KG1 (cell line): Measurements from ENCODE around the gene NFATC3.

Experiments used
- DNase-seq: peaks from one replicate; lab custom pipeline; 2025; lab: John Stamatoyannopoulos, UW

Gene NFATC3

DNA sequence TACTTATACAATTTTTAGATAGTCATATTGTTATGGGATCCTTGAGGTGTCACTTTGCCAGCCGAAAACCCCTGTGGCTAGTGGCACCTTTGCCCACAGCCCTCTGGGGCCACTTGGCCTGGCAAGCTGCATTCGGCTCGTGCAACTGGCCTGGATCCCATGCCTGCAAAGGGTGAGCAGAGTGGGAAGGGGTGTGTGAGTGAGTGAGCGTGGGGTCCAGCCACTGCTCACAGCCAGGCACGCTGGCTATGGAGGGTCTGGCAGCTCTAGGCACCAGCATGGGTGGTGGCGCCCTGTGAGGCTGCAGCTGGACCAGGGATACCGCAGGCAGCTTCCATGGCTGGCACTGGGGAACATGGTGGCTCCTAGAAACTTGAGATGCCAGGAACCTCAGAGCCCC is 101.7 kb downstream of the NFATC3 start:
- DNase-seq: no peak

DNA sequence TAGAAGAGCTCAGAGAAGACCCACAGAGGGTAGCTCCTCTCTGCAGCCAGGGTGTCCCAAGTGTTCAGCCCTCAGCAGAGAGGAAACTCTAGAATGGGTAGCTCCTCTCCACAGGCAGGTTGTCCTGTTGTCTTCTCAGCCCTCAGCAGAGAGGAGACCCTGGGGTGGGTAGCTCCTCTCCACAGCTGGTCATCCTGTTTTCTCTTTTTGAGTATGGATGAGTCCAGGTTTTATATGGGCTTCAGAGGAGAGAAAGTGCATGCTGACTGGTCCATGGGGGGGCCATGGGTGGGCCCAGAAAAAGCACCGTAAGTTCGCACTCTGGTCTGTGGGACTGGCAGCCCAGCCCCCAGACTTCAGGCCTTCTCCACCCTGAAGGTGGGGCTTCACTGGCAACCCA is 102.3 kb downstream of the NFATC3 start:
- no peak for DNase-seq

DNA sequence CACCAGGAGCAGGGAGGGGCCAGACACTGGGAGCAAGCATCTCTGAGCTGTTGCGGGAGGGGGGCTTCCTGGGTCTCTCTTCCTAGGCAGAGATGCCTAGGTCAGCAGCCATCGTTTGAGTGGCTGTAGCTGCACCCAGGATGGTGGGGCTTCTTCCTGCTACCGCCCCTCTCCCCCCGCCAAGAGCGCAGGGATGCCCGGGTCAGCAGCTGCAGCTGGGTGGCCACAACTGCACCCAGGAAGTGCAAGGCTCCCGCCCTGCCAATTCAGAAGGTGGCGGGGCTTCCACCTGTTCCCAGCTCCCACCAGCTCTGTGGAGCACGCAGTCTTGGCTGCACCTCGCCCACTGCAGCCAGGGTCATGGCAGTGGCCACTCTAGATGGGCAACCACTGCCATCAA is 103.0 kb downstream of the NFATC3 start:
- DNase-seq: no peak

DNA sequence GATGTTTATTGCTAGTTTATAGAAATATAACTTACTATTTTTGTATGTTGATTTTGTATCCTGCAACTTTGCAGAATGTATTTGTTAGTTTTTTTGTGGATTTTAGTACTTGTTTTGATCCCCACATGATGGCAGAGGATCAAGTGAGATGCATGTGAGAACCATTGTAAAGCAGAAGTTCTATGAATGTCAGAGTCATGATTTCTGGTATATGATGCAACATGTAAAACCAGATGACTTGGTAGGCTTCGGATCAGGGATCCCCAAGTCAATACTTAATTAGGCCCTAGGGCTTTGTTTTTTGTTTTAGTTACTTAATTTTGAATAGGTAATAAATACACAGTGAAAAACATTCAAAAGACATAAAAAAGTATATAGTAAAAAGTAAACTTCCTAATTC is 104.9 kb downstream of the NFATC3 start:
- no peak for DNase-seq

DNA sequence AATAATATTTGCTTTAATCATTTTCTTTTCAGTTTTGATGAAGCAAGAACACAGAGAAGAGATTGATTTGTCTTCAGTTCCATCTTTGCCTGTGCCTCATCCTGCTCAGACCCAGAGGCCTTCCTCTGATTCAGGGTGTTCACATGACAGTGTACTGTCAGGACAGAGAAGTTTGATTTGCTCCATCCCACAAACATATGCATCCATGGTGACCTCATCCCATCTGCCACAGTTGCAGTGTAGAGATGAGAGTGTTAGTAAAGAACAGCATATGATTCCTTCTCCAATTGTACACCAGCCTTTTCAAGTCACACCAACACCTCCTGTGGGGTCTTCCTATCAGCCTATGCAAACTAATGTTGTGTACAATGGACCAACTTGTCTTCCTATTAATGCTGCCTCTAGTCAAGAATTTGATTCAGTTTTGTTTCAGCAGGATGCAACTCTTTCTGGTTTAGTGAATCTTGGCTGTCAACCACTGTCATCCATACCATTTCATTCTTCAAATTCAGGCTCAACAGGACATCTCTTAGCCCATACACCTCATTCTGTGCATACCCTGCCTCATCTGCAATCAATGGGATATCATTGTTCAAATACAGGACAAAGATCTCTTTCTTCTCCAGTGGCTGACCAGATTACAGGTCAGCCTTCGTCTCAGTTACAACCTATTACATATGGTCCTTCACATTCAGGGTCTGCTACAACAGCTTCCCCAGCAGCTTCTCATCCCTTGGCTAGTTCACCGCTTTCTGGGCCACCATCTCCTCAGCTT is 105.8 kb downstream of the NFATC3 start:
- no peak for DNase-seq

DNA sequence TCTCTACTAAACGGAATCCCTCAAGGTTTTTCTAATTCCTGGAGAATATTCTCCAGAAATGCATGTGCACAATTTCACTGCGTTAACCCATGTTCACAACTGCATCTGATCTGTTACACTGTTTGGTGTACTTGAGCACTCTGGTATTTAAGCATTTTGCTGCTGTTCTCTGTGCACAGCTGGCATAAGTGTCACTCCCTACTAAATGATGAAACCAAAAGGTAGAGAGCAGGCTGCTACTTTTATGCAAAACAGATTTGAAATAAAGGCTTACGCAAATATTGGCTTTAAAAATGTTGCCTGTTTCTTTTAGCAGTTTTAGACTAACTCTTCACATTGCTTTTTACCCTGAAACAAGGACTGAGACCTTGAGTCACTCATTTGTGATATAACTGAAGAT is 109.1 kb downstream of the NFATC3 start:
- no peak for DNase-seq

DNA sequence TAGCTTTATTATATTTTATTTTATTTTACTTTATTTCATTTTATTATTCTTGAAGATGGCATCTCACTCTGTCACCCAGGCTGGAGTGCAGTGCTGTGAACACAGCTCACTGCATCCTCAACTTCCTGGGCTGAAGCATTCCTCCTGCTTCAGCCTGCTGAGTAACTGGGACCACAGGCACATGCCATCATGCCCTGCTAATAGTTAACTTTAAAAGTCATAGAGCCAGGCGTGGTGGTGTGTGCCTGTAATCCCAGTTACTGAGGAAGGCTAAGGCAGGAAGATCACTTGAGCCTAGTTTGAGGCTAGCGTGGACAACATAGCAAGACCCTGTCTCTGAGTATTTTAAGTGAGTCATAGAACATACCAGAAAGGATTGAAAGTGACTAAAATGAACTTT is 112.1 kb downstream of the NFATC3 start:
- no peak for DNase-seq

DNA sequence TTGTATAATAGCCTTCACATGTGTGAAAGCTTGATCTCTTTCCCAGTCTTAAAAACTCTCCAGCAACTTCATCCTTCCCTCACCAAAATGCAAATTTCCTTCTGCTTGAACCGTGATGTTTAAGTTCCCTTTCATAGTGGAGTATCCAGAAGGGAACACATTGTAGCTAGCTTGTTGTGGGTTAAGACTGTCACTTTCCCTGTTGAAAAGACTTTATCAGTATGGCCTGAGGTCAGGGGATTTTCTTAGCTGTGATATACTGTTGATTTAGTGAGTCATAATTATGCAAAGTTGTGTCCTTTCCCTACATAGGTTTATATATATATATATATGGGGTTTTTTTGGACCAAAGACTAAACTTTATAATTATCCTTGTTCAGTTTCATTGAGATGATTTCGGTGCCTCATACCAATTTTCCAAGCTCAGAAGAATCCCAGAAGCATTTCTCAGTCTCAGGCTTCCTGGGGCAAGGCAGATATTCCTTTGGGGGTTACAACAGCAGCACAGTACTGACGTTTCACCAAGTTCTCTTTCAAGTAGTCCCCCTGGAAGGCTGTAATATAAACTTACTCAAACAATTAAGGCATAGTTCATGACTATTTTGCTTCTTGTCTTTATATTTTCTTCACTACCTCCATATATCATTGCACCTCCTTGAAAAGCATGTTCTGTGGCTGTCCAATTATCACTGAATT is 115.1 kb downstream of the NFATC3 start:
- DNase-seq: no peak

DNA sequence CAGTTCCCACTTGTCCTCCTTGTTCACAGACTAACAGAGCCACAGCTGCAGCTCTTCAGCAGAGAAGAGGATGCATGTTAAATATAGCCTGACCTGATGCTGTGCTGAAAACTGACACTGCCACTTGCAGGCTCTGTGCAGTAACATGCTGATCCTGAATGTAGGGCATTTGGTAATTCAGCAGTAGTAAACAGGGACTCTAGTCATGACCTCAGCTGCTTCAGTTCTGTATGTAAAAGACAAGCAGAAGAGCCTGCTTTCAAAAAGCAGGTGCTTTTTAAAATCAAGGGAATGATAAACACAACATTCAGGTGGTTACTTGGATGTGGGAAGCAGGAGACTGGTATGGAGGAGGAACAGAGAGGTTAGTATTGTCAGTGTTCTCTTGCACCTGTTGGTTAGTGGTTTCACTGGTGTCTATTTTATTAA is 116.9 kb downstream of the NFATC3 start:
- no peak for DNase-seq

DNA sequence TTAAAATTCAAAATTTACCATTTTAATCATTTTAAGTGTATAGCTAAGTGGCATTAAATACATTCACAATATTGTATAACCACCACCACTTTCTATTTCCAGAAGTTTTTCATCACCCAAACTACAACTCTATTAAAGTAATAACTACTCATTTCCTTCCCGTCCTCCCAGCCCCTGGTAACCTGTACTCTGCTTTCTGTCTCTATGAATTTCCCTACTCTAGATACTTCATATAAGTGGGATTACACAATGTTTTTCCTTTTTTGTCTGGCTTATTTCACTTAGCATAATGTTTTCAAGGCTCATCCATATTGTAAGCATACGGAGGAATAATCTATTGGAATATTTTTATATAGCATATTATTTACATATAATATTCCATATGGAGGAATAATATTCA is 121.1 kb downstream of the NFATC3 start:
- no peak for DNase-seq

DNA sequence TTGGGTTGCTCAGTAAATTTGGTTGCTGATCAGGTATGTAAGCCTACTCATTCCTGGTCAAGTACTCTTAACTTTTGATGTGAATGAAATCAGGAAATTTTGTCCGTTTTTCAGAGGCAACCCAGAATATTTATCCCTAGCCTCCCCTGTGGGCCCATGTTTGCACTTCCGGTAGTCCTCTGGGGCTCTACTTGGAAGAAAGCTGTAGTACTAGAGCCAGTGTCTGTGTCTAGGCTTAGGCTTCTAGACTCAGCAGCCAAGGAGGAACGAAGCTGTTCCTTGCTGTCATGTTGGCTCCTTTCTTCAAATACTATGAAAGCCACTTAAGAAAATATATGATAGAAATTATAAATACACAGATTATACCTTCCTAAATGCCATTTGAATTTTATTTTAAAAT is 129.6 kb downstream of the NFATC3 start:
- no peak for DNase-seq

DNA sequence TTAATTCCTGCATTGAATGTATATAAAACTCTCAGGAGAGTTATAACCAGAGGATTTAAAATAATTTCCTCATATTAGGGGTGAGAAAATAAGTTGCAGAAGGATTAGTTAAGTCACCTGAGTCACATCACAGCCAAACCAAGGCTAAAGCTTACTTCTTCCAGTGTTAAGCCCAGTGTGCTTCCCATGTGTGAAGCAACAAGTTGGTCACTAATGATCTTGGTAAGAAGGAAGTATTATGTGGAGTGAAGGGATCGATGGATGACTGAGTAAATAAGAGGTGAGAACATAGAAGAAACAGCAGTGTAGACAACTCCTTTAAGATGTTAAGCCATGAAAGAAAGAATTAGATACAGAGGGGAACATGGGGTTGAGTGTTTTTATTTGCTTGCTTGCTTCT is 130.1 kb downstream of the NFATC3 start:
- no peak for DNase-seq

DNA sequence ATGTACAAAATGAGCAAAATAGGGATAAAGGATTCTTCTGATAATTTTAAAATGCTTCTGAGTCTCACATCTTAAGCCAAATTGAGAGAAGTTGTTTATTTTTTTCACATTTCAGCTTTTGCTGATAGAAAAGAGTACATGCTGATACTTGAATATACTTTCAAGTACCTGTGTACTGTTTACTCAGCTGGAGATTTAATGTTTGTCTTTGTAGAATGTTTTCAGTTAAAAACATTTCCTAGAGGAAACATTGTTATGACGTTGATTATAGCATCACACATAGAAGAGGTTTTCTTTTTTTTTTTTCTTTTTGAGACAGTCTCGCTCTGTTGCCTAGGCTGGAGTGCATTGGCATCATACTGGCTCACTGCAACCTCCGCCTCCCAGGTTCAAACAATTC is 131.1 kb downstream of the NFATC3 start:
- no peak for DNase-seq

DNA sequence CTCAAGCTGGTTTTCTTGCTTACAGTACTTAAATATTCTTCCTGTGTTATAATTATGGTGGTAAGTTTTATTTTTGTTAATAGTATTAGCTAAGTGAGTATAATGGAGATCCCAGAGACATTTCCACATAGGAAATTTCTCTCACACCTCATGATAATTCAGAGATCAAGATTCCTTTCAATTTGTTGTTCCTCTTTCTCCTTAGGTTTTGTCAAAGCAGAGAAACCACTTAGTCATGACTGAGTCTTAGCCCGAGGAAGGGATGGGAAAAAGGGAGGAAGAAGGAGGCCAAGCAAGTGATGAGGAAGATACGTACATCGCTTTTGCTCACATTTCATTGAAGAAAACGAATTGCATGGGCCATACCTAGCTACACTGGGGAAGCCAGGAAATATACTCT is 132.3 kb downstream of the NFATC3 start:
- no peak for DNase-seq

DNA sequence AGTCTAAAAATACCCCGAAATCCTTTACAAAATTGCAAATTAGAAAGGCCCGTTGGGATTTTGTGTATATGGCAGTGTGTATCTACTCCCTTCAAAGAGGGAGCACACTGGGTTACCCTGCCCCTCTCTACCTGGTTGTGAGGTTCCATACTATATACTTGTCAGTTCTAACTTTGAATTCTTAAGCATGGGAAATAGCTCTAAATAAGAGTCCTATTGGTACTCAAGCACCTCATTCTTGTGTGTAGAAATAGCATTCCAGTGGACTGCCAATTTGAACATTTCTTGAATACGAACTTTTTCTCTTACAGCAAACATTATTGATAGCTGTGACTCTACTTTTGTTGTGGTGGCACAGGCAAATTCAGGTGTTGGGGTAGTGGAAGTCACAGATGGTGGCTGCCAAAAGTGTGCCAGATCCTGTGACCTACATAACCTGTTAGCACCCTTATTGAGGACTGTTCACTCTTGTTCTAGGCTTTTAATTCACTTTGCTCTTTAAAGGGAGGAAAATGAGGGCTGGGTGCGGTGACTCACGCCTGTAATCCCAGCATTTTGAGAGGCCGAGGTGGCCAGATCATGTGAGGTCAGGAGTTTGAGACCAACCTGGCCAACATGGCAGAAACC is 134.7 kb downstream of the NFATC3 start:
- DNase-seq: no peak

DNA sequence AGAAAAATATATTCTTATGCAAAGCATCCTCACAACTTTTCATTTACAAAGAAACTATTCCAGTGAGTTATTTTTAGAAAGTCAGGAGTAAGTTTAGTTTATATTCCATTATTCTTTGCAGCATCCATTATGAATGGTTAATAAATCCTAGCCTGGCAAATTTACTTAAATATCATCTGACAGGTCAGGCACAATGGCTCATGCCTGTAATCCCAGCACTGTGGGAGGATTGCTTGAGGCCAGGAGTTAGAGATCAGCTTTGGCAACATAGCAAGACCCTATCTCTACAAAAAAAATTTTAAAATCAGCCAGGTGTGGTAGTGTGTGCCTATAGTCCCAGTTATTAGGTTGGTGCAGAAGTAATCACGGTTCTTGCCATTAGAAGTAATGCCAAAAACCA is 137.9 kb downstream of the NFATC3 start:
- no peak for DNase-seq

DNA sequence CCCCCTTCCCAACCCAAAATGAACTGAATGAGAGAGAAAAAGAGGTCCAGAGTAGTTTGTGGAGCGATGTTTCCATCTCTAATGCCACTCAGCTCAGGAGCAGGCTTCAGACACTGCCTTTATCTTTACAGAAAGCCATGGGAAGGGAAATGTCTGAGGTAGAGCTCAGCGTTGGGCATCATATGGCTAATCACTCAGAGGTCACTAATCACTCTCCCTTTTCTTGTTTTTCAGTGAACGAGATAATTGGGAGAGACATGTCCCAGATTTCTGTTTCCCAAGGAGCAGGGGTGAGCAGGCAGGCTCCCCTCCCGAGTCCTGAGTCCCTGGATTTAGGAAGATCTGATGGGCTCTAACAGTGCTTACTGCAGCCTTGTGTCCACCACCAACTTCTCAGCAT is 140.9 kb downstream of the NFATC3 start:
- no peak for DNase-seq

DNA sequence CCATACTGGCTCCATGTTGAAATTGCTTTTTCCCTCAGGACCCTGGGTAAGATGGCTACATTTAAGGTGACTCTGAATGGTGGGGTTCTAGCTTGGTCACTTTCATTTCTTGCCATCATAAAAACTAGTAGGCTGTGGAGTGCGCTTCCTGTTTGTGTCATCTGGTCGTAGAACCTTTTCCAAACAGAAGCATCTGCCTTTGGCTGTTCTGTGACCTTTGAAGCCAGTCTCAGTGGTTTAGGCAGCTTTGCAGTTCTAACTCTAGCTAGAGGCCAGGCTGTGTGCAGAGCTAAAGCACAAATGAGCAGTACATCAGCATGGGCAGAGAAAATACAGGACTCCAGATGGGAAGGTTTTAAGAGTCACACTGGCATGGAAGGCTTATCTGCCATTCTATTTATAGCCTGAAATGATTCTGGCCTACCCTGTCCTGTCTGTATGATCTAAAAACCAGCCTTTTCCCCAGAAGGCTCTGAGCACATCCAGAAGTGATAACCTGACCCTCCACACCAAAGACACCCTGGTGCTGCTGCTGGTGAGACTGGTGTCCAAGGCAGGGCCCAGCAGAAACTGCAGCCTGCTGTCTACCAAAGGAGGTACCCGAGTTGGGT is 142.1 kb downstream of the NFATC3 start:
- no peak for DNase-seq

DNA sequence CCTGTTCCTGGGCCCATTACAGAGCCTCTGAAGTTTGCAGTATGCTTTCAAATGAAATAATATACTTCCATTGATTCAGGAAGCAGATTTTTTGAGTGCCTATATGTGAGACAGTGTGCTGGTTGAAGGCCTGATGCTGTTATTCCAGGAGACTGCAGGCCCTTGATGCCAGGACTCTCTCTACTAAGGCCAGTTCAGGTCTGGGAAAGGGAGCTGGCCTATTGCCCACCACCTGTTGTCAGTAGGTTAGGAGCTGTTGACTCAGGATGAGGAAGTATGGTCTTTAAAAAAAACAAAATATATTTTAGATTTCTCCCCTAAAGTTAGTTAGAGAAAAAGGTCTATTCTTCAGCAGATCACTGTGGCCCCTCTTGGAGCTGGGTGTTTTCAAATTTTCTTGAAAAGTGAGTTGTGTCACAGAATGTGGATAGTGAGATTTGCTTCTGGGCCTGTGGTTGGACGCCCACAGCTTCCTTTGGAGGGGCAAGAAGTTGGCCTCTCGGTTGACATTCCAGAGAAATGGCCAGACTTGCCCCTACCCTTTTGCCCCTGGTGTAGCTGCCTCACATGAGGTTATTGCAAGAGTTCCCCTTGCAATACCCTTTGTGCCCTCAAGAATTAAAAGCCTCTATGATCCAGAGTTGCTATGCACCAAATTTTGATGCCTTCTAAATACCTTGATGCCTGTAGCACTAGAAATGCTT is 142.8 kb downstream of the NFATC3 start:
- no peak for DNase-seq

DNA sequence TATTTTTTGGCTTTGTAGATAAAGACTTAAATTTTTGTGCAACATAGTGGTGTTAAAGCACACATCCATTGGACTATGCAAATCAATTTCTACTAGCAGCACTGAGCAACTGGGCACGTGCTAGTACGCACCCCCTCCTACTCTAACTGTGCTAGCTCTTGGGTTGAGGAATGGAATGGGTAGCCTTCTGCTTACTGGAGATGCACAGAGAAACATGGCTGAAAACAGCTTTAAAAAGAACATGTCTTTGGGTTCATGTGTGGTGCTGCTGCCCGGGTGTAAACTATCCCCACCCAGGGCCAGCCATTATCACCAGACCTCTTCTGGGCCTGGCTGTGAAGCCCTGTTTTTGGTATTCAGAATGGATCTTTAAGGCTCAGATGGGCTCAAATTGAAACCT is 143.5 kb downstream of the NFATC3 start:
- no peak for DNase-seq

DNA sequence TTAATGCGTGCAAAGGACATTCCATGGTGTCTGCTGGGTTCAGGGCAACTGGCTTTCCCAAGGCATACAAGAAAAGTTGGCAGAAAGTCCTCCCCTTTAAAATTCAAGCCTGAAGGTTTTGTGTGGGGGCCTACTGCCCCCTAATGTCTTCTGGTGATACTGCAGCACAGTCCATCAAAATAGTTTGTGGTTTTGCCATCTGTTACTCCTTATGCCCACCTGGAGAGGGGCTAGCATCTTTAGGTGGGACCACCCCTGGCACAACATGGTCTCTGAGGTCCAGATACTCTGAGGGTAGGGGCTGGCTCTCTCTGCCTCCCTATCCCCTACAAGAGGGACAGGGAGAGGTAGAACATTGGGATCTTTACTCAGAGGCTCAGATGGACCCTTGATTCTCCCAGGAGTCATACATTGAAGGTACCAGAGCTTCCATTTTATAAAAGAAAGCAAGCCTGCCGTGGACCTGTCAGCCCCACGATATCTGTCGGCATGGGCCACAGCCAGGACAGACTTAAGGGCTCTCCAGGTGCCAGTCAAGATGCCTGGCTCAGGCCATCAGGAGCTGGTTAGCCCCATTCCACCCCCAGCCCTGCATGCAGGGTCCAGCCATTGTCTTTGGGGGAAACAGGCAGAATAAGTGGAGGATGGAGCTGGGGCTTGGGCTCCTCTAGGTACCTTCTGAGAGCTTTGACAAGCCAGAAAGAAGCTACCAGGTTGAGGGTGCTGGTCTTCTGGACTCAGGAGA is 144.4 kb downstream of the NFATC3 start:
- no peak for DNase-seq

DNA sequence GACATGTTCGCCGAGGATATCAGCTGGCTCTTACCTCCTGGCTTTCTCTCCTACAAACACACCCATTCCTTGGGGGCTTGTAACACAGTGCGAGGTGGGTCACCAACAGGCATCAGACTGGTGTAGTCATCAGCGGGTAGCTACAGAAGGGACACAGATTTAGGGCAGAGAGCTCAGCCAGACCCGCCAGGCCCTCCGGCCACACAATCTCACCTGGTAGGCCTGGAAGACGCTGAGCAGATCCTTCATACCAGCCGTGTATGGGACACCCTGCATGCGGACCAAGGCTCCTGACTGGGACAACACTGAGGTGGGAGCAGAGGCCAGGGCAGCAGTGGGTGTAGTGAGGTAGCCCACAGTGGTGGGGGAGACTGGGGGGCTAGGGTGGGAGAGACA is 145.0 kb downstream of the NFATC3 start:
- no peak for DNase-seq
